ENCODE measurements around the gene EIF2D. TPM values are rescaled to one million over a fixed set of nuclear protein-coding genes. Genes with fewer than 3 reads are reported as not detected.

The EIF2D gene
- total RNA-seq, 3 donors from 2014 or later (not counting 1 experiment from before 2014, with no cell fraction given): 31.8 to 34.6 (median 32.7) TPM

DNA sequence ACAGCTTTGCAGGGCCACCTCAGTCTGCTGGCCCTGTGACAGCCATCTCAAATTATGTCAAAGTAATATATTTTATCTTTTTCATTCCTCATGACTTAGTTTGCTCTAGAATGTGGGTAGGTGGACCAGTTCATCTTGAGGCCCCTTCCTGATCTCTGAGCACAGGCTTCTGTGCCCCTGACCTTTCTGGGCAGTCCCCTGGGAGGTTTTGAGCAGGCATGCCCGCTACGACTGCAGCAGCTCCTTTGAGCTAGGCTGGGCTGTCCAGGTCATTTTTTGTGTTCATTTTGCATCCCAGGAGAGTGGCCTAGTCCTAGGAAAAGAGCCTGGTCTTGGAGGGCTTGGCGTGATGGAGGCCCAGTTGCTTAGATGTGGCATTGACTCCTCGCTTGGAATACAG is 42.7 kb downstream of the EIF2D start:
- H3K36me3 ChIP-seq (ENCODE audit: control insufficient read depth, insufficient read depth, low read length): peaks cover 72% of the 10 kb centered on the region
- peaks cover 97 to 98% of the 10 kb centered on the region in 2 donors for H3K4me1 Mint-ChIP-seq
- H3K27me3 ChIP-seq (ENCODE audit: control insufficient read depth, insufficient read depth, low read length): no peaks in the 10 kb centered on the region
- no peaks in the 10 kb centered on the region for H3K9me3 ChIP-seq (ENCODE audit: control insufficient read depth, insufficient read depth, low read length)
- peak overlapping the region; percentile 90 to 100 for H3K27ac Mint-ChIP-seq
- peaks cover 91% of the 10 kb centered on the region for H3K4me1 ChIP-seq (ENCODE audit: control insufficient read depth, insufficient read depth, low read length)
- intact Hi-C loops (cut with micrococcal nuclease): no loop called here
- WGBS (ENCODE audit: insufficient coverage): 75% methylated on average over 4 of the region's 4 CpGs
- H3K36me3 Mint-ChIP-seq: peaks cover 4% of the 10 kb centered on the region
- H3K27me3 Mint-ChIP-seq (ENCODE audit: low read depth in 2 of 2): no peaks in the 10 kb centered on the region
- ATAC-seq (no peak), DNase-seq (no peak)
- H3K9me3 Mint-ChIP-seq: no peaks in the 10 kb centered on the region
- H3K4me3 Mint-ChIP-seq: peak overlapping the region; percentile 28
- H3K27ac ChIP-seq (ENCODE audit: low read length): no peak overlapping the region
- no peak overlapping the region for H3K4me3 ChIP-seq (ENCODE audit: low read length)
- TF ChIP-seq, protein P1, sequence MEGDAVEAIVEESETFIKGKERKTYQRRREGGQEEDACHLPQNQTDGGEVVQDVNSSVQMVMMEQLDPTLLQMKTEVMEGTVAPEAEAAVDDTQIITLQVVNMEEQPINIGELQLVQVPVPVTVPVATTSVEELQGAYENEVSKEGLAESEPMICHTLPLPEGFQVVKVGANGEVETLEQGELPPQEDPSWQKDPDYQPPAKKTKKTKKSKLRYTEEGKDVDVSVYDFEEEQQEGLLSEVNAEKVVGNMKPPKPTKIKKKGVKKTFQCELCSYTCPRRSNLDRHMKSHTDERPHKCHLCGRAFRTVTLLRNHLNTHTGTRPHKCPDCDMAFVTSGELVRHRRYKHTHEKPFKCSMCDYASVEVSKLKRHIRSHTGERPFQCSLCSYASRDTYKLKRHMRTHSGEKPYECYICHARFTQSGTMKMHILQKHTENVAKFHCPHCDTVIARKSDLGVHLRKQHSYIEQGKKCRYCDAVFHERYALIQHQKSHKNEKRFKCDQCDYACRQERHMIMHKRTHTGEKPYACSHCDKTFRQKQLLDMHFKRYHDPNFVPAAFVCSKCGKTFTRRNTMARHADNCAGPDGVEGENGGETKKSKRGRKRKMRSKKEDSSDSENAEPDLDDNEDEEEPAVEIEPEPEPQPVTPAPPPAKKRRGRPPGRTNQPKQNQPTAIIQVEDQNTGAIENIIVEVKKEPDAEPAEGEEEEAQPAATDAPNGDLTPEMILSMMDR (IDR thresholded peaks at IDR 0.05): no peak

DNA sequence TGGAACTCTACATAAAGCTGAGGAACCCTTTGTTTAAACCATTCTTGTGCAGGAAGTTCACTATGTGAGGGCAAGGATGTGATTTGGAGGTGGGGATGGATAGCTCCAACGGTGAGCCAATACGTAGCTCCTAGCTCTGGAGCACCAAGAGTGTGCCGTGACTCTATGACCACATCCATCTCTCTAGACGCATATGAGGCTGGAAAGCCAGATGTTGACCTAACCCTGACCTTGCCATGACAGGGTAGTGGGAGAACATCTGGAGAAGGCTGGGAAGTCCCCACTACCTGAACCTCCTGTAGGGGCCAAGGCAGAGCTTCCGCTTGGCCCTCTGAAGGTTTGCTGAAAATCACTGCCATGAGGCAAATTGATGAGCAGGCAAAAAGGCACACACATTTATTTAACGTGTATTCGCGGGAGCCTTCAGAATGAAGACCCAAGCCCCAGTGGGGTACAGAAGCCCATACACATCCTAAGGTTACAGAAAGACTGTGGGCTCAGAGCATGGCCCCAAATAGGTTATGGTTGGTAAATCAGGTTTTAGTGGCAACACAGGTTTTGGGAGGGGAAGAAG is 43.4 kb downstream of the EIF2D start:
- Histone ChIP-seq H3K9me3 (ENCODE audit: control insufficient read depth, insufficient read depth, low read length) (no peaks in the 10 kb centered on the region), H3K27me3 (ENCODE audit: control insufficient read depth, insufficient read depth, low read length) (no peaks in the 10 kb centered on the region), H3K36me3 (ENCODE audit: control insufficient read depth, insufficient read depth, low read length) (peaks cover 71% of the 10 kb centered on the region), H3K27ac (ENCODE audit: low read length) (peak overlapping the region; percentile 55), H3K4me3 (ENCODE audit: low read length) (no peak overlapping the region), H3K4me1 (ENCODE audit: control insufficient read depth, insufficient read depth, low read length) (peaks cover 91% of the 10 kb centered on the region)
- Mint-ChIP-seq H3K4me3 (peak overlapping the region; percentile 90), H3K9me3 (no peaks in the 10 kb centered on the region), H3K27ac (peak overlapping the region; percentile 90 to 100), H3K36me3 (peaks cover 11% of the 10 kb centered on the region), H3K27me3 (ENCODE audit: low read depth in 2 of 2) (no peaks in the 10 kb centered on the region), H3K4me1 (peaks cover 97 to 98% of the 10 kb centered on the region in 2 donors)
- DNase-seq: peak in 1 of 2 donors; percentile 51
- TF ChIP-seq, protein P1 (IDR thresholded peaks at IDR 0.05): no peak
- intact Hi-C loops (cut with micrococcal nuclease): no loop called here
- 80% methylated on average over 8 of the region's 8 CpGs for WGBS (ENCODE audit: insufficient coverage)
- ATAC-seq: peak in 1 of 3 donors; percentile 3

DNA sequence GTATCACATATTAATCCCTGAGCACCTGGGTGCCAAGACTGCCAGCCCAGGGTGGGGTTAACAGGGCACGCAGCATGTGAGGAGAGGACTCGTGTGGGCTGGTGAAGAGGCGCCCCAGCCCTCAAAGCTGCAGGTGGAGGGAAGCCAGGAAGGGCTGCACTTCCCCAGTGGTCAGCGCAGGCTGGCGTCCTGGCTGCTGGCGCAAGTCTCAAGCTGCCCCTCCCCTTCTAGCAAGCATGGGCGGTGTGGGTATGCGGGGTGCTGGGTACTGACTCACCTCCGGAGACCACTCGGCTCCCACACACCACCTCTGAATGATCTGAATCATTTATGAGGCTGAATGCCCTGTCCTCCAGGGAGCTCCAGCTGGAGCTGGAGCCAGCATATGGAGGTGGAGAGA is 44.0 kb downstream of the EIF2D start:
- Mint-ChIP-seq H3K9me3 (no peaks in the 10 kb centered on the region), H3K4me1 (peaks cover 97 to 98% of the 10 kb centered on the region in 2 donors), H3K27ac (peak overlapping the region; percentile 90 to 100), H3K27me3 (ENCODE audit: low read depth in 2 of 2) (no peaks in the 10 kb centered on the region), H3K4me3 (peak overlapping the region; percentile 90), H3K36me3 (peaks cover 11% of the 10 kb centered on the region)
- intact Hi-C loops (cut with micrococcal nuclease): no loop called here
- WGBS (ENCODE audit: insufficient coverage): 38% methylated on average over 9 of the region's 10 CpGs
- Histone ChIP-seq H3K9me3 (ENCODE audit: control insufficient read depth, insufficient read depth, low read length) (no peaks in the 10 kb centered on the region), H3K4me3 (ENCODE audit: low read length) (no peak overlapping the region), H3K4me1 (ENCODE audit: control insufficient read depth, insufficient read depth, low read length) (peaks cover 91% of the 10 kb centered on the region), H3K27ac (ENCODE audit: low read length) (peak overlapping the region; percentile 55), H3K27me3 (ENCODE audit: control insufficient read depth, insufficient read depth, low read length) (no peaks in the 10 kb centered on the region), H3K36me3 (ENCODE audit: control insufficient read depth, insufficient read depth, low read length) (peaks cover 72% of the 10 kb centered on the region)
- ATAC-seq (peak; percentile 51 to 65 (median 60)), DNase-seq (no peak)
- TF ChIP-seq, protein P1 (IDR thresholded peaks at IDR 0.05): no peak

DNA sequence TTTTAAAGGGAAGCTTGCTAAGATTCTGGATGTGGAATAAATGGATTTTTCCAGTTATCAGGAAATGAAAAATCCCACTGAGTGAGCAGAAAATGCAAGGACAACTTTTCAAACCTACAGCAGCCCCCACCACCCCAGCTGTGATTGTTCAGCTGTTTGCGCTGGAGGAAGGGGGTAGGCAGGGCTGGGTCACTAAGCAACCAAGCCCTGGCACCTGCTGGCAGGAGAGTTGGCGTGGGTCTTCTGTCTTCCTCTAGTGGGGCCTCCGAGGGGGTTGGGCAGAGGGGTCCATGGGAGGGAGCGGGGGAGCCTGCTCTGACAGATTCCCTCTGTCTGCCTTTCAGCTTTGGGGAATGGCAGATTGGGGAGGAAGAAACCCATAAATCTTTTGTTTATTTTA is 45.3 kb downstream of the EIF2D start:
- Mint-ChIP-seq H3K4me1 (peaks cover 97 to 98% of the 10 kb centered on the region in 2 donors), H3K4me3 (peak overlapping the region; percentile 90), H3K27ac (peak overlapping the region; percentile 90 to 100), H3K27me3 (ENCODE audit: low read depth in 2 of 2) (no peaks in the 10 kb centered on the region), H3K36me3 (peaks cover 18% of the 10 kb centered on the region), H3K9me3 (no peaks in the 10 kb centered on the region)
- Histone ChIP-seq H3K4me1 (ENCODE audit: control insufficient read depth, insufficient read depth, low read length) (peaks cover 91% of the 10 kb centered on the region), H3K27me3 (ENCODE audit: control insufficient read depth, insufficient read depth, low read length) (no peaks in the 10 kb centered on the region), H3K36me3 (ENCODE audit: control insufficient read depth, insufficient read depth, low read length) (peaks cover 65% of the 10 kb centered on the region), H3K4me3 (ENCODE audit: low read length) (no peak overlapping the region), H3K9me3 (ENCODE audit: control insufficient read depth, insufficient read depth, low read length) (no peaks in the 10 kb centered on the region), H3K27ac (ENCODE audit: low read length) (peak overlapping the region; percentile 55)
- 58% methylated on average over 4 of the region's 4 CpGs for WGBS (ENCODE audit: insufficient coverage)
- ATAC-seq (no peak), DNase-seq (no peak)
- intact Hi-C loops (cut with micrococcal nuclease): loop anchor here (1.0 kb wide), 2 partner anchors 8 kb away; no protein-coding TSS in a partner anchor
- TF ChIP-seq, protein P1 (IDR thresholded peaks at IDR 0.05): no peak
